Naive thymus-derived CD4-positive, alpha-beta T cell (primary cell): ENCODE data around the gene CIITA. TPM values are rescaled to one million over a fixed set of nuclear protein-coding genes. Genes with fewer than 3 reads are reported as not detected.

Experiments
- ATAC-seq: fragments of 150-1000 bp; cut with Tn5 transposase; 2 replicates; pipeline ENCODE4 v1.10.0; 2021; ENCODE audit warnings: mild to moderate bottlenecking, moderate library complexity
- CTCF ChIA-PET: fragments of 350-600 bp; sonication (Branson Sonifier 250); formaldehyde crosslinking; loops from one replicate; lab custom pipeline; 2021; ENCODE audit warnings: antibody characterized with exemption; lab: Charles Lee
- POLR2A ChIA-PET: fragments of 350-600 bp; sonication (Branson Sonifier 250); formaldehyde crosslinking; loops from one replicate; lab custom pipeline; 2021; ENCODE audit warnings: antibody characterized with exemption, inconsistent platforms; lab: Charles Lee
- DNase-seq, 9 donors: peaks; one replicate each; pipeline versions ENCODE4 v3.0.0 to v3.0.0-alpha.2; 2020 to 2022; ENCODE audit warnings: mixed read lengths in 1 of 9
- H3K27ac ChIP-seq: one replicate; pipeline ENCODE4 v1.7.0; 2013; ENCODE audit warnings: mild to moderate bottlenecking, low read depth, low read length, moderate library complexity
- H3K27me3 ChIP-seq, 2 donors: one replicate each; pipeline ENCODE4 v1.7.0; 2013; ENCODE audit warnings: low read length in 2 of 2, mild to moderate bottlenecking in 2 of 2, moderate library complexity in 2 of 2; ENCODE audit not compliant: control insufficient read depth in 2 of 2, insufficient read depth in 2 of 2
- H3K36me3 ChIP-seq, 3 experiments: 1 replicate in 2 of 3; 2 replicates in 1 of 3; pipeline ENCODE4 v1.7.0; 2013; ENCODE audit warnings: low read length in 3 of 3, mild to moderate bottlenecking in 3 of 3, moderate library complexity in 1 of 3; ENCODE audit not compliant: insufficient read depth in 3 of 3, control insufficient read depth in 2 of 3
- H3K4me1 ChIP-seq, 2 donors: one replicate each; pipeline ENCODE4 v1.7.0; 2013; ENCODE audit warnings: low read length in 2 of 2, mild to moderate bottlenecking in 2 of 2, moderate library complexity in 1 of 2; ENCODE audit not compliant: control insufficient read depth in 2 of 2, insufficient read depth in 2 of 2
- H3K4me3 ChIP-seq: 2 replicates; pipeline ENCODE4 v1.7.0; 2013; ENCODE audit warnings: mild to moderate bottlenecking, low read length
- H3K9me3 ChIP-seq, 3 experiments: 1 replicate in 2 of 3; 2 replicates in 1 of 3; pipeline ENCODE4 v1.7.0; 2013; ENCODE audit warnings: low read length in 3 of 3; ENCODE audit not compliant: control insufficient read depth in 2 of 3
- H3K27ac Mint-ChIP-seq, 9 donors: one replicate each; pipeline ENCODE4 v1.8.0; 2020 to 2022; ENCODE audit warnings: mixed read lengths in 9 of 9, mild to moderate bottlenecking in 8 of 9, moderate library complexity in 5 of 9, inconsistent platforms in 2 of 9
- H3K27me3 Mint-ChIP-seq, 5 donors: one replicate each; pipeline ENCODE4 v1.8.0; 2021 to 2022; ENCODE audit warnings: mixed read lengths in 5 of 5, mild to moderate bottlenecking in 1 of 5
- H3K36me3 Mint-ChIP-seq, 5 donors: one replicate each; pipeline ENCODE4 v1.8.0; 2020 to 2022; ENCODE audit warnings: mixed read lengths in 5 of 5, mild to moderate bottlenecking in 3 of 5, inconsistent platforms in 1 of 5
- H3K4me1 Mint-ChIP-seq, 7 donors: one replicate each; pipeline ENCODE4 v1.8.0; 2020 to 2022; ENCODE audit warnings: mixed read lengths in 7 of 7, mild to moderate bottlenecking in 3 of 7, inconsistent platforms in 1 of 7
- H3K4me3 Mint-ChIP-seq, 10 donors: one replicate each; pipeline ENCODE4 v1.8.0; 2020 to 2022; ENCODE audit warnings: mild to moderate bottlenecking in 10 of 10, mixed read lengths in 10 of 10, moderate library complexity in 6 of 10, inconsistent platforms in 2 of 10
- H3K9me3 Mint-ChIP-seq, 11 donors: one replicate each; pipeline ENCODE4 v1.8.0; 2020 to 2022; ENCODE audit warnings: mixed read lengths in 11 of 11, mild to moderate bottlenecking in 4 of 11, inconsistent platforms in 1 of 11, moderate library complexity in 1 of 11
- intact Hi-C, 2 donors: fragments of 100-400 bp; cut with micrococcal nuclease; formaldehyde crosslinking; loops; one replicate each; pipeline ENCODE4 v1.15.1; 2023
- polyA plus RNA-seq, 2 donors: library from polyadenylated mRNA; unstranded; fragments of 300-500 nt; fragmentation: Illumina TruSeq; gene quantifications; one replicate each; pipeline ENCODE4 v1.2.3, GENCODE V29; 2021
- total RNA-seq, 6 experiments: library from RNA in 5 of 6; stranded (reverse) in 5 of 6; gene quantifications; 1 replicate in 5 of 6; 2 replicates in 1 of 6; pipeline ENCODE4 v1.2.3 and lab custom pipeline; 2021 to 2026

Gene CIITA
- total and polyA plus RNA-seq, 7 experiments from 2014 or later, result 0.12 to 72.1 (median 1.7) TPM

GRCh38 chr16:10902999-10903398, 26.0 kb downstream of the CIITA start:
- no peak for DNase-seq
- intact Hi-C loops, result no loop called here
- H3K36me3 Mint-ChIP-seq, result peaks cover 0 to 45% (median 6%) of the 10 kb centered on the region in 5 donors
- Histone ChIP-seq H3K27ac (no peak overlapping the region), H3K4me1 (no peaks in the 10 kb centered on the region), H3K36me3 (no peaks in the 10 kb centered on the region), H3K9me3 (peaks cover 0 to 9% (median 0%) of the 10 kb centered on the region in 3 experiments), H3K4me3 (no peak overlapping the region), H3K27me3 (no peaks in the 10 kb centered on the region)
- H3K4me1 Mint-ChIP-seq, result peaks cover 0 to 2% (median 0%) of the 10 kb centered on the region in 7 donors
- ATAC-seq, result no peak
- ChIA-PET POLR2A (no interaction called here), CTCF (no interaction called here)
- H3K27ac Mint-ChIP-seq, result no peak overlapping the region
- H3K27me3 Mint-ChIP-seq, result peaks cover 0 to 16% (median 5%) of the 10 kb centered on the region in 5 donors
- peaks cover 0 to 12% (median 7%) of the 10 kb centered on the region in 11 donors for H3K9me3 Mint-ChIP-seq
- H3K4me3 Mint-ChIP-seq, result no peak overlapping the region

GRCh38 chr16:10906482-10906881, 29.5 kb downstream of the CIITA start:
- H3K27ac Mint-ChIP-seq, result no peak overlapping the region
- no peak overlapping the region for H3K27ac ChIP-seq
- no peaks in the 10 kb centered on the region for H3K4me1 Mint-ChIP-seq
- H3K27me3 ChIP-seq, result no peaks in the 10 kb centered on the region
- H3K27me3 Mint-ChIP-seq, result peaks cover 0 to 5% (median 5%) of the 10 kb centered on the region in 5 donors
- no peak overlapping the region for H3K4me3 Mint-ChIP-seq
- CTCF ChIA-PET, result no interaction called here
- peaks cover 0 to 9% (median 0%) of the 10 kb centered on the region in 3 experiments for H3K9me3 ChIP-seq
- H3K4me3 ChIP-seq, result no peak overlapping the region
- POLR2A ChIA-PET, result no interaction called here
- peaks cover 0 to 28% (median 6%) of the 10 kb centered on the region in 5 donors for H3K36me3 Mint-ChIP-seq
- no peaks in the 10 kb centered on the region for H3K36me3 ChIP-seq
- DNase-seq (no peak), ATAC-seq (no peak)
- no peaks in the 10 kb centered on the region for H3K4me1 ChIP-seq
- peaks cover 0 to 12% (median 7%) of the 10 kb centered on the region in 11 donors for H3K9me3 Mint-ChIP-seq
- intact Hi-C loops, result no loop called here

GRCh38 chr16:10906914-10907756, 30.1 kb downstream of the CIITA start:
- Histone ChIP-seq H3K27ac (no peak overlapping the region), H3K36me3 (no peaks in the 10 kb centered on the region), H3K27me3 (no peaks in the 10 kb centered on the region), H3K4me3 (no peak overlapping the region), H3K9me3 (peaks cover 0 to 9% (median 0%) of the 10 kb centered on the region in 3 experiments), H3K4me1 (no peaks in the 10 kb centered on the region)
- ChIA-PET CTCF (no interaction called here), POLR2A (no interaction called here)
- Mint-ChIP-seq H3K27ac (no peak overlapping the region), H3K36me3 (peaks cover 0 to 25% (median 6%) of the 10 kb centered on the region in 5 donors), H3K4me1 (no peaks in the 10 kb centered on the region), H3K27me3 (peaks cover 0 to 5% (median 5%) of the 10 kb centered on the region in 5 donors), H3K9me3 (peaks cover 0 to 11% (median 7%) of the 10 kb centered on the region in 11 donors), H3K4me3 (no peak overlapping the region)
- DNase-seq (no peak), ATAC-seq (no peak)
- intact Hi-C loops, result no loop called here

- intact Hi-C loops, result no loop called here
Observed at GRCh38 chr16:10907757-10908045, 30.7 kb downstream of the CIITA start.

GRCh38 chr16:10911267-10911666, 34.3 kb downstream of the CIITA start:
- POLR2A ChIA-PET, result no interaction called here
- CTCF ChIA-PET, result no interaction called here

More at GRCh38 chr16:10907757-10908045, 30.7 kb downstream of the CIITA start:
- H3K36me3 Mint-ChIP-seq, result peaks cover 0 to 20% (median 4%) of the 10 kb centered on the region in 5 donors
- H3K4me1 Mint-ChIP-seq, result no peaks in the 10 kb centered on the region
- H3K4me3 ChIP-seq, result no peak overlapping the region
- H3K27me3 ChIP-seq, result no peaks in the 10 kb centered on the region
- H3K4me3 Mint-ChIP-seq, result no peak overlapping the region
- no peaks in the 10 kb centered on the region for H3K4me1 ChIP-seq
- ChIA-PET POLR2A (no interaction called here), CTCF (no interaction called here)
- peaks cover 0 to 8% (median 5%) of the 10 kb centered on the region in 11 donors for H3K9me3 Mint-ChIP-seq
- no peak overlapping the region for H3K27ac ChIP-seq
- ATAC-seq, result no peak
- peaks cover 0 to 5% (median 0%) of the 10 kb centered on the region in 3 experiments for H3K9me3 ChIP-seq
- no peak for DNase-seq
- H3K36me3 ChIP-seq, result no peaks in the 10 kb centered on the region
- H3K27ac Mint-ChIP-seq, result no peak overlapping the region
- peaks cover 0 to 5% (median 3%) of the 10 kb centered on the region in 5 donors for H3K27me3 Mint-ChIP-seq

GRCh38 chr16:10916534-10916933, 39.5 kb downstream of the CIITA start:
- ATAC-seq, result no peak
- no peak overlapping the region for H3K4me3 ChIP-seq
- H3K4me1 ChIP-seq, result no peaks in the 10 kb centered on the region
- Mint-ChIP-seq H3K4me1 (peaks cover 0 to 12% (median 4%) of the 10 kb centered on the region in 7 donors), H3K36me3 (peaks cover 0 to 5% (median 0%) of the 10 kb centered on the region in 5 donors), H3K9me3 (no peaks in the 10 kb centered on the region), H3K27me3 (no peaks in the 10 kb centered on the region), H3K27ac (peak overlapping the region in 1 of 9 donors; percentile 14), H3K4me3 (peak overlapping the region in 1 of 10 donors; percentile 24)
- no peak overlapping the region for H3K27ac ChIP-seq
- H3K27me3 ChIP-seq, result no peaks in the 10 kb centered on the region
- DNase-seq, result no peak
- CTCF ChIA-PET, result interaction anchor here (0.6 kb wide), 1 partner anchor 86 kb away, joined by 3 read pairs; no protein-coding TSS in a partner anchor
- intact Hi-C loops, result loop anchor here in 1 of 2 donors (5.0 kb wide), 1 partner anchor 144 kb away; no protein-coding TSS in a partner anchor
- POLR2A ChIA-PET, result no interaction called here
- H3K36me3 ChIP-seq, result no peaks in the 10 kb centered on the region
- no peaks in the 10 kb centered on the region for H3K9me3 ChIP-seq

More at GRCh38 chr16:10911267-10911666, 34.3 kb downstream of the CIITA start:
- H3K27me3 Mint-ChIP-seq, result no peaks in the 10 kb centered on the region
- no peaks in the 10 kb centered on the region for H3K4me1 ChIP-seq
- peaks cover 0 to 3% (median 0%) of the 10 kb centered on the region in 5 donors for H3K36me3 Mint-ChIP-seq
- intact Hi-C loops, result no loop called here
- no peak overlapping the region for H3K27ac Mint-ChIP-seq
- H3K36me3 ChIP-seq, result no peaks in the 10 kb centered on the region
- H3K4me3 ChIP-seq, result no peak overlapping the region
- H3K27me3 ChIP-seq, result no peaks in the 10 kb centered on the region
- no peak overlapping the region for H3K4me3 Mint-ChIP-seq
- peaks cover 0 to 6% (median 0%) of the 10 kb centered on the region in 7 donors for H3K4me1 Mint-ChIP-seq
- H3K9me3 Mint-ChIP-seq, result no peaks in the 10 kb centered on the region
- DNase-seq (no peak), ATAC-seq (no peak)
- H3K9me3 ChIP-seq, result no peaks in the 10 kb centered on the region
- H3K27ac ChIP-seq, result no peak overlapping the region
